Activated naive CD4-positive, alpha-beta T cell treated with anti-CD3 and anti-CD28 coated beads, Interleukin-2, amount 50 U/mL, for 16 hours (primary cell): ENCODE data around the gene ACCSL.

Source experiments
- DNase-seq: peaks from one replicate; pipeline ENCODE4 v3.0.0-alpha.2; 2020

The ACCSL gene

GRCh38 chr11:44104481-44105294 lies 56.9 kb downstream of the ACCSL start:
- no peak for DNase-seq

GRCh38 chr11:44108260-44108659 lies 60.5 kb downstream of the ACCSL start:
- DNase-seq = no peak
